ENCODE measurements around the gene FZD7.

The FZD7 gene

DNA sequence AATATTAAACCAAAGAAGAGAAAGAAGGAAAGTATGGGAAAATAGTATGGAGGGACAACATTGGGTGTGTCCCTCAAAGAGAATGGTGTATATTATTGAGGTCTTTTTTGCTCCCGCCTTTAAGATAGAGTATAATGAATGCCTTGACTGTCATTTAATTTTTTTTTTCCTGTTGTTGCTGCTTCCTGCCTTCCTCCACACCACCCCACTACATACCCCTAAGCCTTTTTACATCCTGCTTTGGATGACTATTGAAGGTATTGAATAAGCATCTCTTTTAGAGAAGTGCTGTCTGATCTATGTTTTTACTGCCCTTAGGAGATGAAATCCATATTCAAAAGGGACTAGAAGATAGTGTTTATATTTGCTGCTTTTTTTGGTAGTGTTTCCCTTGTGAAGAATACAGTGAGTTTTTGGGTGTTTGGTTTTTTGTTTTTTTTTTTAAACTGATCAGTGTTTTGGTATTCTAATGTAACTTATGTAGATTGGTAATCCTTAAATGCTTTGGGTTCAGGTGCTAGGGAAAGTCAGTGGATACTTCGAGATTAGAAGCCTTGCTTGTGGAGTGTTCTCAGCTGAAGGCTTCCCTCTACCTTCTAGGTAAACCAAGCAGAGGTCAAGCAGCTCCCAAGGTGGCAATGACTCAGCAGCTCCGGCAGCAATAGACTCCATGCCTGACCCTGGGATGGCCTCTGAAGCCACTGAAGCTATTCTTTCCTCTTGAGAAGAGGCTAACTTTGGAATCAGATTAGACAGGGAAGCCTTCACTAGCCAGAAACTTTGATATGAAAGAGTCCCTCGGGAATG is 5.0 kb downstream of the FZD7 start:
- DNase-seq: no peak

DNA sequence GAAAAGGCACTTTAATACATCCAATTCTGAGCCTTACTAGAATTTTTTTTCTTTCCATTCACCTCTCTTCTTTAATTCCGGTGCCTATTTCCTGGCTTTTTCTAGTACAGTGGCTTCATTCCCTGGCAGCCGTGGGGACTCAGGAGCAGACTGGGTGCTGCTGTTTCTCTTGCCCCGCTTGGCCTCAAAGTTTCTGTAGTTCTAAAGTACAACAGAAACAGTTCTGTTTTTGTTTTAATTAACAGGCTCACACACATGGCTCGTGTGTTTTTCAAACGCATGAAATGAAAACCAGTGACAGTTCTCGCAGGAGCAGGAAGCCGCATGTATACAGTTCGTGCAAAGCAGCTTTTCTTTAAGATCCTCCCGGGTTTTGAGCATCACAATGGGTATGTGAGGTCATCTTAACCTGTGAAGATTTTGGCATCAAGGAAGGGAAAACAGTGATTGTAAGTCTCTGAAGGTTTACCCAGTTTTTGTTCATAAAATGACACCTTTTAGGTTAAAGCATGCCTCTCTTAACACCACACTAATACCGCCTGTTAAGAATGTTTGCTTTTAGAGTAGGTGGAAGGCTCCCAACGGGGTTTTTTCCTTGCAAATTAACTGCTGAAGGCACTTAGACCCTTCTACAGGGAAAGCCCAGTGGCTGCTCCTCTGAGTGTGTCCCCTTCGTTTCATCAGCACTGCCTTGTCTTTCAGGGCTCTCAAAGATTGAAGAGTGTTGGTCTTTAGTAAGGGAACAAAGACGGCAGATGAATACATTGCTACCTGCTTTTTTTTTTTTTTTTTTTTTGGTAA is 5.8 kb downstream of the FZD7 start:
- DNase-seq: no peak

DNA sequence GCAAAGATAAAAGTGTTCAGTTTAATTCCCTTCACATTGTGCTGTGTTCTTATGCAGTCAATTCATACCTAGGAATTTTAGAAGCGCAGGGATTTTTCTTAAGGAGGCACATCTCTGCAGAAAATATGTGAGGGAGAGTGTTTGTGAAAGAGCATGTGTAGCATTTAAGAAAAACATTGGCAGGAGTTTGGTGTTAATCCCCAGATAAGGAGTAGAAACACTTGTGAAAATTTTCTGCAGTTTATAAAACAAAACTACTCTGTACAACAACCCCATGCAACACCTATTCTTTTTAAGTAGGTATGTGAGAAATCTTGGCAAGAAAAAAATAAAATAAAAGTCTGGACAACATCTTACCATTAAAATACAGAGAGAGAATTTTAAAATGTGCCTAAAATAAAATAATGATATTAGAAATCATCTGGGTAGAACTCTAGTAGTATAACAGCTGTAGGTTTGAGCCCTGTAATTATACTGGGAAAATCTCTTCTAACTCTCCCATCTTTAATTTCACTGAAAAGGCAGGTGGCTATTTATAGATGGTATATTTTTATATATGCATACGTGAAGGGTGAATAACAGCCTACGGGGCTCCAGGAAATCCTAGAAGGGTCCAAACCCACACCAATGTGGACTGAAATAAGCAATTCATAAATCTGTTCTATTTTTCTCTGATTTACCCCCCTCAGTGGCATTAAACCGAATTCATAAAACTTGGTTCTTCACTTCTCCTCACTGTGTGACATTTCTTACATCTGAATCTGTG is 6.6 kb downstream of the FZD7 start:
- no peak for DNase-seq

DNA sequence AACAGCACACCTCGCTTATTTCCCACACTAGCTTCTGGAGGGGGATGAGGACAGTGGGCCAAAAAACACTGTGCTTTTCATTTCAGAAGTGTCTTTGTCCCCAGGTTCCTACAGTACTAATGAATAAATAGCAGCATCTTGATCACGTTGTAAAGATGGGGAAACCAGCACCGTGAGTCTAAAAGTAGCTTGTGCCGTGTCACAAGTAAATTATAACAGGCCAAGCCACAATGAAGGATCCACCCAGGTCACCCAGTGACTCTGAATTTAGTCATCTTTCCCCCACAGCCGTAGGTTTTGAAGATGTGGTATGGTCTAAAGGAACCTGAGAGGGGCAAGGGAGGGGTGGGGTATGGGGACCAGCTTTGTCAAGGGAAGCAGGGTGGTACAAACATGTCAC is 8.8 kb downstream of the FZD7 start:
- no peak for DNase-seq

DNA sequence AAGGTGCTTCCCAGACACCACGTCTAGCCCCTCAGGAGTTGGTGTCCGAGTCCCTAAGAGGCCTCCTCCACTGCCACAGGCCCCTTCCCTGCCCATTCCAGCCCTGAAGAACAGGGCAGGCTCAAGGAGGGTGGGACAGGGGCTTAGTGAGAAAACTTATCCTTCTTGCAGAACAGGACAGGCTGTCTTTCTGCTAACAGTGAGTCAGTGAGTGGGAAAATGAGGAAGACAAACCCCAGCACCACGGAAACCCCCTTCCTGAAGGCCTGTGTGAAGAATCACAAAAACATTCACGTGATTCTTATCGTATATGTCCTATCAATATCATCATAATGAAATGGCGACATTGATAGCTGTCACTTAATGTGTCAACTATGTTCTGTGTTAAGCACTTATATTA is 9.8 kb downstream of the FZD7 start:
- no peak for DNase-seq

DNA sequence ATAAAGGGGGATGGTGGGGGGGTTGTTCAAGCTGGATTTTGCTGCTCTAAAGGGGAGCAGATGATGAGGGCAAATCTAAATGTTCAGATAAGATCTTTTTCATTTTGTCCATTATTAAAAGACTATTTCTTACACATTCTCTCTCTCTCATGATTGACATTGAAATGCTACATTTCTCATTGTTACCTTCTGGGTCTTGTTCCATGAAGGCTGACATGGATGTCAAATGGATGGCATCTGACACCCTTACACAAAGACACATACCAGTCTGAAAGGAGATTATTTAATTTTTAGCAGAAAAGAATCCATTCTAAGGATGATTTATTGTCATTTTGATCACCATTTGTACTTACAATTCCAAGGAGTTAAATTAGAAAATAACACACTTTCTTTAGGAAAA is 11.1 kb downstream of the FZD7 start:
- DNase-seq: no peak

DNA sequence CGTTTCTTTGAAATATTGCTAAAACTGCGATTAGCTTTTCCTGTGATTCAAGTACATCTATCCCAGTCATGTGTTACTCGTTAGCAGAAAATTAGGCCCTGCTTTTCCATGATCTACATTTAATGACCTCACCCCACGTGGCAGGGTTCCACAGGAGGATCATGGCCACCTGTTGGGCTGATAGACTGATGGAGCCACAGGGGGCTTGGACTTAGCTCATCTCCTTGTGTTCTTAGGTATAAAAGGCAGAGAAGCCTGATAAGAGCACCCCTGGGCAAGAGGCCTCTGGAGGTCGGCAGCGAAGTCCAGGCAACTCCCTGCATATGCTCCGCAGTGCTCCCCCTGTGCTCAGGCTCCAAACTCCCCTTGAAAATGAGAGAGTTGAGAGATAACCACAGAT is 12.9 kb downstream of the FZD7 start:
- DNase-seq: no peak

DNA sequence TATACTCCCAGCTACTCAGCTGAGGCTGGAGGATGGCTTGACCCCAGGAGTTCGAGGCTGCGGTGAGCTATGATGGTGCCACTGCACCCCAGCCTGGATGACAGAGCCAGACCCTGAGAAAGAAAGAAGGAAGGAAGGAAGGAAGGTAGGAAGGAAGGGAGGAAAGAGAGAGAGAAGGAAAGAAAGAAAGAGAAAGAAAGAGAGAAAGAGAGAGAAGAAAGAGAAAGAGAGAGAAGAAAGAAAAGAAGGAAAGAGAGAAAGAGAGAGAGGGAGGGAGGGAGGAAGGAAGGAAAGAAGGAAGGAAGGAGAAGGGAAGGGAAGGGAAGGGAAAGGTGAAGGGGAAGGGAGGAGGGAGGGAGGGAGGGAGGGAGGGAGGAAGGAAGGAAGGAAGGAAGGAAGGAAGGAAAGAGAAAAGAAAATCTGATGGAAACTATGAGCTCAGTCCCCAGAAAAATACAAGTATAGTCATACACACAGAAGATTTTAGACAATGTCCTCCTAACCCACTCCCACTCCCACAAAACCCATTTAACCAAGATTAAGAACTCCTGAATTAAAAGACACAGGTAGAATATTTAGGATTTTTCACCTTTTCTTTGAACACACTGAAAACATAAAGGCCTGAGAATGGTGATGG is 15.6 kb downstream of the FZD7 start:
- no peak for DNase-seq

DNA sequence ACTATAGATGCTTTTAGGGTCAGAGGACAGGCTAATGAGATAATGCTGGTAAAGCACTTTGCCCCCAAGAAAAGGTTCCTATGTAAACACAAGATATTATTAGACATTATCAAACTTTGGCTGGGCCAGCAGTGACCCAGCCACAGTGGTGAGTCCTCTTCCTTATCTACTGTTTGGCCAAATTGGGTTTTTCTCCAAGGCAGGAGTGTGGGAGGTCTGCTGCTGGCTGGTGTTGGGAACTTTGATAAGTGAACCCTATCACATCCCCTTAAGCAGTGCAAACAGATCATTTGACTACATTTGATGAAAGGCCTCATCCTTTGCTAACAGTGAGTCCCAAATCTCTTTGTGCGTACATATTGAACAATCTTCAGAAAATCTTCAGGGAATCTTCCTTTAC is 16.2 kb downstream of the FZD7 start:
- no peak for DNase-seq

DNA sequence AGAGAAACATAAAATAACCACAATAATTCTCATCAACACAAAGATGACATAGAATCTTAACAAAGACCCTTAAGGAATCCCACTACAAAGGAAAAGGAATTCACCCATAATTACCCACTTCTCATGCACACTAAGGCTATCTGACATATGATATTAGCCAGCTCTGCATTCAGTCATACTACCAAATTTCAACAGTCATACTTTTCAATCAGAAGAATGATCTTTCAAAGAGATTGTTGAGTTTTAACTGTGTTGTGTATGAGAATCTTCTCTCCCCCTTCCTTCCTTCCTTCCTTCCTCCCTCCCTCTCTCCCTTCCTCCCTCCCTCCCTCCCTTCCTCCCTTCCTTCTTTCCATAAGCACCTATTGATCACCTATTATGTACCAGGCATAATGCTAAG is 17.0 kb downstream of the FZD7 start:
- no peak for DNase-seq

DNA sequence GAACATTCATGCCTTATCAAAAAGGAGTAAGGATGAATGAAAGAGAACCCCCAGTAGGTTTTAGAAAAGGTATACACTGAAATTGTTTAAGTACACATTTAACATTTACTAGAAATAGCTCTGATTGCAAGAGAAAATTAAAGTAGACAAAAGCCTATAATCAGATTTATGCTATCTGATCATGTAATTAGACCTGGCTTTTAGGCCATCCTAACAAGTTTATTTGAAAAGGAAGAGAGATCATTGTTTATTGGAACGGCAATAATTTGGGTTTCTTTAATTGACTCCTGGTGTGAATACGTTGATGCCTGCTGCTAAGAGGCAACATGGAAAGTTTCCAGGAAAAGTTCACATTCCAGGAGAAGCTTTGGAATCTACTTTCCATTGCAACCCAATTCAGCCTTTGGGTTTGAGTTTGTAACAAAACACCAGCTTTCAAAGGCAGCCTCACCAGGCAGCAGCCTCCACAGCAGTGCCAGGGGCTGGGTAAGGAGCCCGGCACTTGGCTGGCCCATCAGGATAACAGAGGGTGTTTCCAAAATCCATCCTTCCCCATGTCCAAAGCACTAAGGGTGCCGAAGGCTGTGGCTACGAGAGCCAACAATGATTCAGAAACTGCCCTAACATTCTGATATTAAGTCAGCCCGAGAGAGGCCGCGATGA is 18.0 kb downstream of the FZD7 start:
- no peak for DNase-seq

DNA sequence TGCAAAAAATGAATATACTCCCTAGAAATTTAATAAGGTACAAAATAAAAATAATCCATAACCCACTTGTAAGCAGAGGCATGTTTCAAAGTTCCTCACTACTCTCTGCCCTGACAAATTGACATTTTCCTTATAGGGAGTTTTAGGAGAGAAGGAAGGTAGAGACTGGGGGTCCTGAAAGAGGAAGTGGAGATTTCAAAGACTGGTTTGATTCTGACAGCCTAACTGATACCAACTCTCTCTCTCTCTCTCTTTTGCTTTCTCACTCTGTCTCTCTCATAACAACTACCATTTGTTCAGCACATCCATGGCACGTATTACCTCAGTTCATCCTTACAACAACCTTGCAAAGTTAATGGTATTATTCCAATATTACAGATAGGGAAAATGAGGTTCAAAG is 18.6 kb downstream of the FZD7 start:
- DNase-seq: no peak

DNA sequence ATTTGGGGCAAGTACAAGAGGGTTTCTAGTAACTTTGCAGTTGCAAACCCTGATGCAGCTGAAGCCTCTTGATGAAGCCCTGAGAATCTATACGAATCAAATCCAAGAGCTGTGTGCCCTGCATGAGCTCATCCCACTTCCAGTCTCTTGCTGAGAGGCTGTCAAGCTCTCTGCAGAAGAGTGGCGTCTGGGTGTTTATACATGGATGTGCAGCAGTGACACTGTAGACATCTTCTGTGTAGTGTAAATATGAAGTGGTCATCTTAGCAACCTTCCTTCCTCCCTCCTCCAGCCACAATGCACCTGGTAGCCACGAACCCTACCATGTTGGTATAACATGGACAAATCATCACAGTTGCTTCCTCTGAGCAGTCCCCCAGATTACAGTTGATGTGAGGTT is 21.0 kb downstream of the FZD7 start:
- no peak for DNase-seq

DNA sequence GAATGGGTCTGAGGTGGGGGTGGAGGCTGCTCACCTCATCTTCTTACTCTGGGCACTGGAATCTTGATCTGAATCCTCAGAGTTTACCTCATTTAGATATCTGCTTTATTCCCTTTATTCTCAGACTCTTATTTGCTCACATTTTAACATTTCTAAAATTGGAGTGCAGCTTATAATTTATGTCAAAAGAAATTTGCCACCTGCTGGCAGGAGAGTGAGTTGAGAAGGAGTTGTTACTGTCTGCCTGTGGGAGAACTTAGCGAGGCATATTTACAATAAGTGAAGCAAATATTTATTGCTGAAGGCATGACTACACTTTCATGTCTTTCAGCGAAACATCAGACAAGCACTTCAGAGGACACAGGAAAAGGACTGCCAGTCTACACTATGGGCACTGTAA is 23.0 kb downstream of the FZD7 start:
- DNase-seq: no peak

DNA sequence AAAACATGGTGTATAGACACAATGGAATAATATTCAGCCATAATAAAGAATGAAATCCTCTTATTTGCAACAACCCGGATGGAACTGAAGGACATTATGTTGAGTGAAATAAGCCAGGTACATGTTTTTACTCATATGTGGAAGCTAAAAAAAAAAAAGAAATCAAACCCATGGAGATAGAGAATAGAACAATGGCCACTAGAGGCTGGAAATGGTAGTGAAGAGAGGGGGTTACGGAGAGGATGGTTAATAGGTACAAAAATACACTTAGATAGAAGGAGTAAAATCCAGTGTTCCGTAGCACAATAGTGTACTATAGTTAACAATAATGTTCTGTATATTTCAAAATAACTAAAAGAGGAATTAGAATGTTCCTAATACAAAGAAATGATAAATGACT is 26.6 kb downstream of the FZD7 start:
- DNase-seq: no peak

DNA sequence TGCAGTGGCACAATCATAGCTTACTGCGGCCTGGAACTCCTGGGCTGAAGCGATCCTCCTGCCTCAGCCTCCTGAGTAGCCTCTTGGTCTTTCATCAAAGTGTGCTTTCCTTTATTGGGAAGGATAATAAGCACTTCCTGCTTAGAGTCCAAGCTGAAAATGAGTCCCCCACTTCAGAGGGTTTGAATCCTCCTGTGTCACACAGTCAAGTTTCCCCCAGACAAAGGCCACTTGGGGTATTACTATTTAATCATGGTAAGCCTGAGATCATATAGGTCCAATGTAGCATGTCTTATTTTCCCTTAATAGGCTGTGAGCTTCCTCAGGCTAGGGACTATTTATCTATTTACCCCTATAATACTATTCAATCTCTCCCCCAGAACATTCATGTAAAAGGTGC is 28.0 kb downstream of the FZD7 start:
- DNase-seq: no peak

DNA sequence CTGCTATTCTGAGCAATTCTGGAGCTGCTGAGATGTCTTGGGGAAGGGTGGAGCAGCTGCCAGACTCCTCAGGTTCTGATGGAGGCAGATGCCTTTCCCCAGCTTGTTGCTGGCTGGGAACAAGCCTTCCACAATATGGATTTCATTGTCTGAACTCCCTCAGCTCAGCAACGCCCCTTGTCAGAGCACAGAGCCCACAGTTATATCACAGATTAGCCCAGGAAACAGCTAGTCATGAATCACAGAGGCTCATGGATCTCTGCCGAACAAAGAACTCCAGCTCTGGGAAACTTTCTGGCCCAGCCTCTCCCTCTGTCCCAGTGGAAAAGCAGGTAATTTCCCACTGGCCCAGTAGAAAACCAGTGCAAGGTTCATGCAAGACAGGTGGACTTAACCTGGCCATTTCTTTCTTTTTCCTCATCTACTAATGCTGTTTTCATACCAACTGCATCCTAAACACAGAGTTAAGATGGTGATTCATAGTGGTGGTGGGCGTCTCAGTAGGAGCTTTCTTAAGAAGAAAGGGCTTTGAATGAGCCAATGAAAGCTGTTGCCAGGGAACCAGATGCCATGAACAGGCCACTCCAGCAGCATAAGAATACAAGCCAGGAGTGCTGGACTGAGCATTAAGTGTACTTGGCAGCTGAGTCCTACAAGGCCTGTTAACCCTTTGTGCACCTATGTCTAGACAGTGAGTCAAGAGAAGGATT is 30.7 kb downstream of the FZD7 start:
- DNase-seq: no peak

DNA sequence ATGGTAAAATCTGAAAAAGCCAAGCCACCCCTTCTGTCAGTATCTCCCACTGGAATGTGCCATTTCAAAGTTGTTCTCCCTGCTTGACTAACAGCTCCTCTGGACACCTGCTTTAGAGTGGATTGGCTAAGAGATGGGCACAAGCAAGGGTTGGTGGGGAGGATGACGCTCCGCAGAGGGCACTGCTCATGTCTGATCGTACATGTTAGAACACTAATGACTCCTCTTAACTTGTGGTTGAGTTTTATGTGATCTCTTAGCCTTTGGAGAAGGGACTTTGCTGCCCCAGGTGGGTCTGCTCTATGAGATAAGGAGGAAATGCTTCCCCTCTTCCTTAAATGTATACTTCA is 31.2 kb downstream of the FZD7 start:
- no peak for DNase-seq

DNA sequence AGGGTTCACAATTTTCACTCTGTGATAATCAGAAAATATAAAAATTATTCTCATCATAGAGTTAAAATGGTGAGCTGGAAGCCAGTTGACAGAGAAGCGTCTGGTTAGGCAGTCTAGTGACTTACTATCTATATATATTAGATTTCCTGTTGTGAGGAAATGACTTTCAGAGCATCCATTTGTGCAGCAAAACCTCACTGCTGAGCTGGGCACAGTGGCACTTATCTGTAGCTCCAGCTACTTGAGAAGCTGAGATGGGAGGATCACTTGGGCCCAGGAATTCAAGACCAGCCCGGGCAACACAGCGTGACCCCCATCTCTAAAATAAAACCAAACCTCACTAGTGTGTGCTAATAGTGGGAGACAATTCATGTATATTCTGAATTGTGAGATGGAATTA is 32.2 kb downstream of the FZD7 start:
- DNase-seq: no peak

DNA sequence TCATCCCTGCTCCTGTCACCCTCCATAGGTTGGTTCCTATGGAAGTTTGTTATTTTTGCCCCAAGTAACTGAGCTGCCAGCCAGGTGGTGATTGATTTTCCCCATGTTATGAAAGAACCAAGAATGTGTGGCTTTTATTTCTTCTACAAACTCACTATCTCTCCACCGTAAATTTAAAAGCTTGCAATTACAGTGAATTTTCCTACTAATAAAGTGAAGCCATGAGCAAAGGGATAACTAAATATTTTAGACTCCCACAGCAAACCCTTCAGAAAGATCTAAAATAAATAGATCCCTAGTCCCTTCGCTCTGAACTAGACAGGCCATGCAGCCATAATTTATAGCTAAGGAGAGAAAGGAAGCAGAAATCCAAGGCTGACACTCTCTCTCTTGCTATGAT is 33.2 kb downstream of the FZD7 start:
- no peak for DNase-seq

DNA sequence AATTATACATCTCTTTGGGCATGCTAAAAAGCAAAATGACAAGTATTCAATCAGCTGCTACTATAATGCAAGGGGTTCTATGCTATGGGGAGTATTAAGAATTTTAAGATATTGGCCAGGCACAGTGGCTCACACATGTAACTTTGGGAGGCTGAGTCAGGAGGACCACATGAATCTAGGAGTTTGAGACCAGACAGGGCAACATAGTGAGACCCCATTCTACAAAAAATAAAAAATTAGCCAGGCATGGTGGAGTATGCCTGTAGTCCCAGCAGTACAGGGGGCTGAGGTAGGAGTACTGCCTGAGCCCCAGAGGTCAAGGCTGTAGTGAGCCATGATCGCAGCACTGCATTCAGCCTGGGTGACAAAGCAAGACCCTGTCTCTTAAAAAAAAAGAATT is 33.9 kb downstream of the FZD7 start:
- DNase-seq: no peak

Data from NCI-H1436 treated with DMSO at 0.1 percent for 48 hours (cell line).